A673 (cell line): ENCODE data around the gene CASQ1. TPM values are rescaled to one million over a fixed set of nuclear protein-coding genes. Genes with fewer than 3 reads are reported as not detected.

Experiments
- BruUV-seq: library from RNA; stranded (reverse); fragments of 400-500 nt; replicated peaks from 2 replicates; lab custom pipeline; 2021; lab: Mats Ljungman, UMichigan
- CTCF ChIA-PET: fragments of 300-600 bp; sonication (Branson Sonifier 250); formaldehyde crosslinking; loops from one replicate; lab custom pipeline; 2022; ENCODE audit warnings: antibody characterized with exemption; lab: Charles Lee
- POLR2A ChIA-PET: fragments of 300-600 bp; sonication (Branson Sonifier 250); formaldehyde crosslinking; loops from one replicate; lab custom pipeline; 2022; ENCODE audit warnings: antibody characterized with exemption; ENCODE audit not compliant: low non-redundant PET; lab: Charles Lee
- DNase-seq: peaks from one replicate; pipeline ENCODE4 v3.0.0-alpha.2; 2015; ENCODE audit warnings: low spot score
- H3K27ac ChIP-seq: fragments of 200-600 bp; sonication (generic); 2 replicates; pipeline ENCODE4 v1.5.1; 2016; ENCODE audit warnings: mixed run types, low read depth, mild to moderate bottlenecking, mixed read lengths, antibody characterized with exemption, low read length; ENCODE audit not compliant: poor library complexity, severe bottlenecking
- H3K27me3 ChIP-seq: fragments of 200-600 bp; sonication (generic); replicated peaks from 2 replicates; pipeline ENCODE4 v1.6.1; 2017; ENCODE audit warnings: mixed run types, low read depth, mild to moderate bottlenecking, mixed read lengths, antibody characterized with exemption, low read length; ENCODE audit not compliant: insufficient read depth, poor library complexity
- H3K36me3 ChIP-seq: fragments of 200-600 bp; sonication (generic); 2 replicates; pipeline ENCODE4 v1.6.1; 2016; ENCODE audit warnings: mixed run types, mild to moderate bottlenecking, mixed read lengths, antibody characterized with exemption, low read length; ENCODE audit not compliant: insufficient read depth, poor library complexity, severe bottlenecking
- H3K4me1 ChIP-seq: fragments of 200-600 bp; sonication (generic); 2 replicates; pipeline ENCODE4 v1.6.1; 2017; ENCODE audit warnings: mixed run types, mild to moderate bottlenecking, mixed read lengths, antibody characterized with exemption, low read length; ENCODE audit not compliant: insufficient read depth, poor library complexity, severe bottlenecking
- H3K4me3 ChIP-seq: fragments of 200-600 bp; sonication (generic); 2 replicates; pipeline ENCODE4 v1.5.1; 2016; ENCODE audit warnings: low read depth, mixed run types, mild to moderate bottlenecking, mixed read lengths, low read length; ENCODE audit not compliant: poor library complexity, severe bottlenecking
- H3K9me3 ChIP-seq: fragments of 200-600 bp; sonication (generic); 2 replicates; pipeline ENCODE4 v1.6.1; 2016; ENCODE audit warnings: mixed run types, low read depth, mild to moderate bottlenecking, mixed read lengths, antibody characterized with exemption, low read length; ENCODE audit not compliant: poor library complexity, severe bottlenecking
- EZH2 ChIP-seq: fragments of 200-600 bp; sonication (generic); IDR thresholded peaks from 2 replicates; pipeline ENCODE4 v1.6.1; 2017; ENCODE audit warnings: borderline replicate concordance, low read depth, mild to moderate bottlenecking, mixed read lengths, antibody characterized with exemption, low read length; ENCODE audit not compliant: poor library complexity, severe bottlenecking
- intact Hi-C: fragments of 100-400 bp; cut with micrococcal nuclease; formaldehyde crosslinking; loops from one replicate; pipeline ENCODE4 v1.10.0; 2022; ENCODE audit not compliant: unreplicated experiment
- total RNA-seq: library from RNA; stranded (reverse); gene quantifications from 2 replicates; pipeline ENCODE4 v1.2.3, GENCODE V29; 2021
- TF ChIP-seq, protein P1 (sequence below): fragments of 300-800, 200-600 bp; sonication (generic); conservative IDR thresholded peaks from 2 replicates; pipeline ENCODE4 v1.5.1; 2017; ENCODE audit warnings: low read depth, mild to moderate bottlenecking, antibody characterized with exemption, low read length, moderate library complexity, mixed read lengths

Gene CASQ1
- total RNA-seq, 1 experiment from 2014 or later = not detected

- Histone ChIP-seq H3K36me3 (peaks cover 18% of the 10 kb centered on the region), H3K4me1 (no peaks in the 10 kb centered on the region), H3K27me3 (no peaks in the 10 kb centered on the region), H3K27ac (no peak overlapping the region), H3K4me3 (no peak overlapping the region), H3K9me3 (no peaks in the 10 kb centered on the region)
- CTCF ChIA-PET = no interaction called here
- BruUV-seq = no TSS peak
- TF ChIP-seq, protein P1, sequence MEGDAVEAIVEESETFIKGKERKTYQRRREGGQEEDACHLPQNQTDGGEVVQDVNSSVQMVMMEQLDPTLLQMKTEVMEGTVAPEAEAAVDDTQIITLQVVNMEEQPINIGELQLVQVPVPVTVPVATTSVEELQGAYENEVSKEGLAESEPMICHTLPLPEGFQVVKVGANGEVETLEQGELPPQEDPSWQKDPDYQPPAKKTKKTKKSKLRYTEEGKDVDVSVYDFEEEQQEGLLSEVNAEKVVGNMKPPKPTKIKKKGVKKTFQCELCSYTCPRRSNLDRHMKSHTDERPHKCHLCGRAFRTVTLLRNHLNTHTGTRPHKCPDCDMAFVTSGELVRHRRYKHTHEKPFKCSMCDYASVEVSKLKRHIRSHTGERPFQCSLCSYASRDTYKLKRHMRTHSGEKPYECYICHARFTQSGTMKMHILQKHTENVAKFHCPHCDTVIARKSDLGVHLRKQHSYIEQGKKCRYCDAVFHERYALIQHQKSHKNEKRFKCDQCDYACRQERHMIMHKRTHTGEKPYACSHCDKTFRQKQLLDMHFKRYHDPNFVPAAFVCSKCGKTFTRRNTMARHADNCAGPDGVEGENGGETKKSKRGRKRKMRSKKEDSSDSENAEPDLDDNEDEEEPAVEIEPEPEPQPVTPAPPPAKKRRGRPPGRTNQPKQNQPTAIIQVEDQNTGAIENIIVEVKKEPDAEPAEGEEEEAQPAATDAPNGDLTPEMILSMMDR = no peak
- TF ChIP-seq EZH2 = no peak
- DNase-seq = no peak
- POLR2A ChIA-PET = no interaction called here
- intact Hi-C loops = no loop called here
Observed at GRCh38 chr1:160247053-160247452, 56.7 kb downstream of the CASQ1 start.

DNA sequence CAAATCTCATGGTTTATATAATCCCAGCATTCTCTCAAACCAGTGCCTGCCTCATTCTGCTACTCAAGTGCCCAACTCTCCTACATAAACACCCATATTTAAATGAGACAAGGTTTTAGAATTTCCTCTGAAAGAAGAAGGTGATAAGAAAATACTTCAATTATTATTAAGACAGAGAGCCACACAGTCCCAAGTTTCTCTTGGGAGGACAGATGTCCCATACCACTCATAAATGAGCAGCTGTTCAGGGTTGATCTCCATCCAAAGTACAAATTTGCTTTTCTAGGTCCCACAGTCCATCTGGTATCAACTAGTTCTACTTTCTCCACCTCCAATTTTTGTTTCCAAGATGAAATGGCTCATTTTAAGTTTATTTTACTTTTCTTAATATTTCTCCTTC, 60.6 kb downstream of the CASQ1 start:
- no peak for TF ChIP-seq EZH2
- TF ChIP-seq, protein P1 = no peak
- Histone ChIP-seq H3K9me3 (no peaks in the 10 kb centered on the region), H3K4me1 (no peaks in the 10 kb centered on the region), H3K36me3 (no peaks in the 10 kb centered on the region), H3K4me3 (no peak overlapping the region), H3K27me3 (no peaks in the 10 kb centered on the region), H3K27ac (no peak overlapping the region)
- CTCF ChIA-PET = interaction anchor here (2.0 kb wide), 1 partner anchor 150 kb away, joined by 25 read pairs; no protein-coding TSS in a partner anchor
- no TSS peak for BruUV-seq
- POLR2A ChIA-PET = no interaction called here
- intact Hi-C loops = loop anchor here (5.0 kb wide), 1 partner anchor 59 kb away; the partner anchor contains the start of gene CASQ1
- no peak for DNase-seq

Other genes with a start within 250 kb of the CASQ1 start
- gene IGSF9, start 245.0 kb upstream of the CASQ1 start, total RNA-seq = 6.5 and 7.1 TPM in 2 replicates
- not detected in 2 replicates for gene SLAMF9, start 236.3 kb upstream of the CASQ1 start, total RNA-seq
- 4.6 and 5.3 TPM in 2 replicates for gene PIGM, start 158.6 kb upstream of the CASQ1 start, total RNA-seq
- gene KCNJ10, start 120.4 kb upstream of the CASQ1 start, total RNA-seq = not detected in 2 replicates
- not detected in 2 replicates for gene KCNJ9, start 109.0 kb upstream of the CASQ1 start, total RNA-seq
- gene IGSF8, start 92.0 kb upstream of the CASQ1 start, total RNA-seq = 14.0 and 18.1 TPM in 2 replicates
- gene ATP1A2, start 74.8 kb upstream of the CASQ1 start, total RNA-seq = not detected in 2 replicates
- not detected in 2 replicates for gene ATP1A4, start 39.0 kb upstream of the CASQ1 start, total RNA-seq
- 69.6 and 87.7 TPM in 2 replicates for gene PEA15, start 14.8 kb downstream of the CASQ1 start, total RNA-seq
- 108 and 115 TPM in 2 replicates for gene DCAF8, start 72.0 kb downstream of the CASQ1 start, total RNA-seq
- 67.0 and 69.1 TPM in 2 replicates for gene PEX19, start 94.6 kb downstream of the CASQ1 start, total RNA-seq
- 134 and 166 TPM in 2 replicates for gene COPA, start 152.7 kb downstream of the CASQ1 start, total RNA-seq
- 58.0 and 64.6 TPM in 2 replicates for gene NCSTN, start 152.8 kb downstream of the CASQ1 start, total RNA-seq
- 0.43 and 0.55 TPM in 2 replicates for gene NHLH1, start 176.5 kb downstream of the CASQ1 start, total RNA-seq
- gene VANGL2, start 210.0 kb downstream of the CASQ1 start, total RNA-seq = 20.9 and 22.7 TPM in 2 replicates